ENCODE measurements around the gene ARHGEF25. TPM values are rescaled to one million over a fixed set of nuclear protein-coding genes. Genes with fewer than 3 reads are reported as not detected.

ARHGEF25 gene
- total RNA-seq, 4 donors from 2014 or later = 1.9 to 3.3 (median 2.4) TPM

DNA sequence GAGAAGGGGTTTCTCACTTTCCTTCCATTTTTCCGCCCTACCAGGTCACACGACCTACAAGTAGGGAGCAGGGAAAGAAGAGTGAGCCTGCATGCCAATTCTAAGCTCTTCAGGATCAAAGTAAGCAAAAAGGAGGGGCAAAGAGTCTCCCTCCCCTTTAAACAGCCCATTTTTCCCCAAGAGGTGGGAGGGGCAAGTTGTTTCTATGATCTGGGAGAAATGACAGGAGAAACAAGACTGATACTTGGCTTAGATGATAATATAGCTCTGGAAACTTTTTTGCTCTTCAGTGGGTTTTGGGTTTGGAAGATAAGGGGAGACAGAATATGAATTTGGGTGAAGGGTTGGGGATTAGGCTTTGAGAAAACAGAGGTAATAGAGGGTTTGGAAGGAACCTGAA is 4.8 kb upstream of the ARHGEF25 start:
- peaks cover 0 to 7% of the 10 kb centered on the region in 2 donors for H3K36me3 ChIP-seq
- intact Hi-C loops (cut with DNase I; ENCODE audit: low total_unique reads) (no loop called here), in situ Hi-C loops (cut with MboI; ENCODE audit: low sequenced_read_pairs in 4 of 4) (no loop called here)
- no peaks in the 10 kb centered on the region for H3K9me3 ChIP-seq
- peaks cover 0 to 15% of the 10 kb centered on the region in 2 donors for H3K4me1 ChIP-seq
- H3K4me3 ChIP-seq = peak overlapping the region in 1 of 4 donors; percentile 55
- ATAC-seq (no peak), DNase-seq (no peak)
- H3K27ac ChIP-seq = peak overlapping the region in 3 of 4 donors; percentile 14 to 31 (median 22)
- TF ChIP-seq POLR2A (IDR thresholded peaks at IDR 0.05) = no peak
- TF ChIP-seq, protein P1, sequence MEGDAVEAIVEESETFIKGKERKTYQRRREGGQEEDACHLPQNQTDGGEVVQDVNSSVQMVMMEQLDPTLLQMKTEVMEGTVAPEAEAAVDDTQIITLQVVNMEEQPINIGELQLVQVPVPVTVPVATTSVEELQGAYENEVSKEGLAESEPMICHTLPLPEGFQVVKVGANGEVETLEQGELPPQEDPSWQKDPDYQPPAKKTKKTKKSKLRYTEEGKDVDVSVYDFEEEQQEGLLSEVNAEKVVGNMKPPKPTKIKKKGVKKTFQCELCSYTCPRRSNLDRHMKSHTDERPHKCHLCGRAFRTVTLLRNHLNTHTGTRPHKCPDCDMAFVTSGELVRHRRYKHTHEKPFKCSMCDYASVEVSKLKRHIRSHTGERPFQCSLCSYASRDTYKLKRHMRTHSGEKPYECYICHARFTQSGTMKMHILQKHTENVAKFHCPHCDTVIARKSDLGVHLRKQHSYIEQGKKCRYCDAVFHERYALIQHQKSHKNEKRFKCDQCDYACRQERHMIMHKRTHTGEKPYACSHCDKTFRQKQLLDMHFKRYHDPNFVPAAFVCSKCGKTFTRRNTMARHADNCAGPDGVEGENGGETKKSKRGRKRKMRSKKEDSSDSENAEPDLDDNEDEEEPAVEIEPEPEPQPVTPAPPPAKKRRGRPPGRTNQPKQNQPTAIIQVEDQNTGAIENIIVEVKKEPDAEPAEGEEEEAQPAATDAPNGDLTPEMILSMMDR (IDR thresholded peaks at IDR 0.05 in 4 of 5, conservative IDR thresholded peaks at IDR 0.05 in 1 of 5) = no peak
- peaks cover 24 to 49% (median 41%) of the 10 kb centered on the region in 3 donors for H3K27me3 ChIP-seq

DNA sequence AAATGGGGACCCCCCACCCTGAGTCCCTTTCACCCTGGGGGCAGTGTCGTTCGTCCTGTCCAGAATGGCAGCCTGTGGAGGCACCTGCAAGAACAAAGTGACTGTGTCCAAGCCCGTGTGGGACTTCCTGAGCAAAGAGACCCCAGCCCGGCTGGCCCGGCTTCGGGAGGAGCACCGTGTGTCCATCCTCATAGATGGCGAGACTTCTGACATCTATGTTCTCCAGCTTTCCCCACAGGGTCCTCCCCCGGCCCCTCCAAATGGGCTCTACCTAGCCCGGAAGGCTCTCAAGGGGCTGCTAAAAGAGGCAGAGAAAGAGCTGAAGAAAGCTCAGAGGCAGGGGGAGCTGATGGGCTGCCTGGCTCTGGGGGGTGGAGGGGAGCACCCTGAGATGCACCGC is 4.4 kb upstream of the ARHGEF25 start:
- no peaks in the 10 kb centered on the region for H3K9me3 ChIP-seq
- peaks cover 0 to 16% of the 10 kb centered on the region in 2 donors for H3K4me1 ChIP-seq
- no peak for TF ChIP-seq POLR2A (IDR thresholded peaks at IDR 0.05)
- TF ChIP-seq, protein P1 (IDR thresholded peaks at IDR 0.05 in 4 of 5, conservative IDR thresholded peaks at IDR 0.05 in 1 of 5) = no peak
- peaks cover 24 to 54% (median 45%) of the 10 kb centered on the region in 3 donors for H3K27me3 ChIP-seq
- no peak for ATAC-seq
- peaks cover 0 to 3% of the 10 kb centered on the region in 2 donors for H3K36me3 ChIP-seq
- intact Hi-C loops (cut with DNase I; ENCODE audit: low total_unique reads) (no loop called here), in situ Hi-C loops (cut with MboI; ENCODE audit: low sequenced_read_pairs in 4 of 4) (no loop called here)
- peak overlapping the region in 1 of 4 donors; percentile 31 for H3K27ac ChIP-seq
- no peak for DNase-seq
- no peak overlapping the region for H3K4me3 ChIP-seq

DNA sequence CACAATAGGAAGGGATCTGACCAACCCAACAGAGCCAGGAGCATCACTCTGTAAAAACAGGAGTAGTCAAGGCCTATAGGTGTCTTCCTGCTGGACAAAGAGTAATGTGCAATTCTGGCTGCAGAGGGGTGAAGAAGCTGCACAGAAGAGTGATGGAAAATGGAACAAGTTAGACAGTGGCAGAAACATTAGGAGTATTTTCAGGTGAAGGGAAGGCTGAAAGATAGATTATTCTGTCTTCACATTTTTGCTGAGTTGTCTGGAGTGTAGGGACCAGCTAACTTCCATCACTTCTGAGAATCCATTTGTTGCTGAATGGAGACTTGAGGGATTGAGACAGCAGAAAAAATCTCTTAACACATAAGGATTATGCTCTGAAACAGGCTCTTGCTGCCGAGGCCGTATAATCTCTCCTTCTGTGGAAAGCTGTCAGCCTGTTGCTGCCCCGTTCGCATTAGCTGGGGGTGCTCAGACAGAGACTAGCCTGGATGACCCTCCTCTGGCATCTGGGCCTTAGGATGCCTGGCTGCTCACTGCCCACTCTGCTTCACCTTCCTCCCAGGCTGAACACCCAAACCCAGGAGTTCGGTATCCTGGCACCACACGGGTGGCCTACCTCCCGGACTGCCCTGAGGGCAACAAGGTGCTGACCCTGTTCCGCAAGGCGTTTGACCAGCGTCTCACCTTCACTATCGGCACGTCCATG is 3.1 kb upstream of the ARHGEF25 start:
- H3K27ac ChIP-seq = peak overlapping the region in 1 of 4 donors; percentile 76
- H3K4me3 ChIP-seq = no peak overlapping the region
- H3K9me3 ChIP-seq = no peaks in the 10 kb centered on the region
- DNase-seq (no peak), ATAC-seq (no peak)
- in situ Hi-C loops (cut with MboI; ENCODE audit: low sequenced_read_pairs in 4 of 4) (no loop called here), intact Hi-C loops (cut with DNase I; ENCODE audit: low total_unique reads) (no loop called here)
- TF ChIP-seq POLR2A (IDR thresholded peaks at IDR 0.05) = no peak
- TF ChIP-seq, protein P1 (IDR thresholded peaks at IDR 0.05 in 4 of 5, conservative IDR thresholded peaks at IDR 0.05 in 1 of 5) = no peak
- no peaks in the 10 kb centered on the region for H3K36me3 ChIP-seq
- peaks cover 28 to 66% (median 56%) of the 10 kb centered on the region in 3 donors for H3K27me3 ChIP-seq
- H3K4me1 ChIP-seq = peaks cover 0 to 18% of the 10 kb centered on the region in 2 donors

DNA sequence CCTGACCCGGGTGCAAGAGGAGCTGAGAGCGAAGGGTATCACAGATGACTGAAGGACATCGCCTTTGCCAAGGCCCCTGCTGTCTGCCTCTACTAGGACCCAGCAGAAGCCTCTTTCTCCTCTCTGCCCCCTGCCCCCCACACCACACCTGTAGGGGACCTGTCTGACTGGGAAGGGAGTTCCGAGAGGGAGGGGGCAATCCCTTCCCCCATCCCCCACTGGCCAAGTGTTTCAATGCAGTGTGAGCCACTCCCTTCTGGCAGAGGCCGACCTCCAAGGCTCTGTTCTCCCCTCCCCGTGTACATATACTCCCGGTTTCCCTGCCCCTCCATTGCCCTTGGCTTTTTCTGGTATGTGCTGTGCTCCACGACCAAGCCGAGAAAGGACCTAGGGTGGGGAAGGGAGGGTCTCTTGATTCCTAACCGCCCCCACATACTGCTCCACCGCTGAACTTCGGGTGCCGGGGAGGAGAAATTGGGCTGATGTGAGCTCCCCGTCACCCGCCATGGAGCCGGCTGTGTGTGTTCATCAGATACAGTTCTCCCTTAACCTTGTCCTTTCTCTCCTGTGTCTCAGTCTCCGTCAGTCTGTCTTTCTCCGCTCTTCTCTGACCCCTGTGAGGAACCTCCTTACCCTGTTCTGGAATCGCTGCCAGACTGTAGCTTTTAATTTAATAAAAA is 2.0 kb upstream of the ARHGEF25 start:
- ATAC-seq (no peak), DNase-seq (peak in 1 of 2 donors; percentile 7)
- intact Hi-C loops (cut with DNase I; ENCODE audit: low total_unique reads) = no loop called here
- TF ChIP-seq, protein P1 (IDR thresholded peaks at IDR 0.05 in 4 of 5, conservative IDR thresholded peaks at IDR 0.05 in 1 of 5) = no peak
- TF ChIP-seq POLR2A (IDR thresholded peaks at IDR 0.05) = no peak
- peaks cover 31 to 68% (median 65%) of the 10 kb centered on the region in 3 donors for H3K27me3 ChIP-seq
- peak overlapping the region in 1 of 4 donors; percentile 59 for H3K4me3 ChIP-seq
- H3K36me3 ChIP-seq = no peaks in the 10 kb centered on the region
- no peaks in the 10 kb centered on the region for H3K9me3 ChIP-seq
- peak overlapping the region; percentile 58 to 76 (median 72) for H3K27ac ChIP-seq
- peaks cover 0 to 18% of the 10 kb centered on the region in 2 donors for H3K4me1 ChIP-seq
- in situ Hi-C loops (cut with MboI; ENCODE audit: low sequenced_read_pairs in 4 of 4) = no loop called here
